HepG2 (cell line): ENCODE data around the gene COL10A1. TPM values are rescaled to one million over a fixed set of nuclear protein-coding genes. Genes with fewer than 3 reads are reported as not detected.

ENCODE experiments used
- GLI4 ChIP-seq: sonication (generic); formaldehyde crosslinking; IDR thresholded peaks from 2 replicates; pipeline ENCODE4 v1.5.1; 2020; ENCODE audit warnings: missing genetic modification reagents, mild to moderate bottlenecking, moderate library complexity, borderline replicate concordance
- HOMEZ ChIP-seq: IDR thresholded peaks from 2 replicates; pipeline ENCODE4 v1.6.1; 2016; ENCODE audit warnings: low read depth
- KLF12 ChIP-seq: sonication (generic); formaldehyde crosslinking; IDR thresholded peaks from 2 replicates; pipeline ENCODE4 v1.4.0; 2020; ENCODE audit warnings: missing genetic modification reagents, borderline replicate concordance
- MED1 ChIP-seq: sonication (generic); formaldehyde crosslinking; IDR thresholded peaks from 2 replicates; pipeline ENCODE4 v1.4.0; 2020; ENCODE audit warnings: missing genetic modification reagents
- NCOA1 ChIP-seq: sonication (generic); formaldehyde crosslinking; IDR thresholded peaks from 2 replicates; pipeline ENCODE4 v1.9.0; 2021; ENCODE audit warnings: missing genetic modification reagents
- NR2F1 ChIP-seq, 2 experiments: fragments of 450-650 bp in 1 of 2; formaldehyde crosslinking in 1 of 2; IDR thresholded peaks; 2 replicates each; pipeline versions ENCODE4 v1.5.0 to v1.6.1; 2016 to 2020; ENCODE audit warnings: mild to moderate bottlenecking in 1 of 2, missing compliant biosample characterization in 1 of 2, missing genetic modification reagents in 1 of 2, moderate library complexity in 1 of 2
- PPARG ChIP-seq: conservative IDR thresholded peaks from 2 replicates; pipeline ENCODE4 v1.6.1; 2016; ENCODE audit warnings: missing biosample characterization, missing genetic modification reagents
- TAF15 ChIP-seq: fragments of 200-400 bp; formaldehyde crosslinking; IDR thresholded peaks from one replicate; pipeline ENCODE4 v1.6.1; 2018; ENCODE audit warnings: mild to moderate bottlenecking, low read depth, low read length; ENCODE audit not compliant: poor library complexity, severe bottlenecking
- TBL1XR1 ChIP-seq: fragments of 150-350 bp; IDR thresholded peaks from 2 replicates; pipeline ENCODE4 v1.6.1; 2014; ENCODE audit warnings: borderline replicate concordance, low read length; ENCODE audit not compliant: partially characterized antibody
- THAP8 ChIP-seq: sonication (generic); formaldehyde crosslinking; IDR thresholded peaks from 2 replicates; pipeline ENCODE4 v1.5.1; 2020; ENCODE audit warnings: missing genetic modification reagents, mild to moderate bottlenecking, borderline replicate concordance
- ZBTB42 ChIP-seq: sonication (generic); formaldehyde crosslinking; IDR thresholded peaks from 2 replicates; pipeline ENCODE4 v1.5.0; 2020; ENCODE audit warnings: mild to moderate bottlenecking, missing genetic modification reagents
- ZNF12 ChIP-seq: sonication (generic); formaldehyde crosslinking; IDR thresholded peaks from 2 replicates; pipeline ENCODE4 v1.5.0; 2020; ENCODE audit warnings: missing genetic modification reagents
- ZNF121 ChIP-seq: sonication (generic); formaldehyde crosslinking; IDR thresholded peaks from 2 replicates; pipeline ENCODE4 v1.5.0; 2020; ENCODE audit warnings: mild to moderate bottlenecking, missing genetic modification reagents
- ZNF274 ChIP-seq: sonication (generic); formaldehyde crosslinking; IDR thresholded peaks from 2 replicates; pipeline ENCODE4 v1.5.1; 2020; ENCODE audit warnings: mild to moderate bottlenecking, missing genetic modification reagents
- ZNF7 ChIP-seq: IDR thresholded peaks from 2 replicates; pipeline ENCODE4 v1.6.1; 2016; ENCODE audit warnings: missing biosample characterization, missing genetic modification reagents
- ZNF879 ChIP-seq: sonication (generic); formaldehyde crosslinking; IDR thresholded peaks from 2 replicates; pipeline ENCODE4 v1.8.1; 2023; ENCODE audit warnings: missing genetic modification reagents
- ZNF891 ChIP-seq: sonication (generic); formaldehyde crosslinking; IDR thresholded peaks from 2 replicates; pipeline ENCODE4 v1.5.0; 2020; ENCODE audit warnings: mild to moderate bottlenecking, missing genetic modification reagents
- ZSCAN25 ChIP-seq: sonication (generic); formaldehyde crosslinking; IDR thresholded peaks from 2 replicates; pipeline ENCODE4 v1.8.0; 2022; ENCODE audit warnings: mild to moderate bottlenecking, missing genetic modification reagents
- polyA plus RNA-seq, 8 experiments: library from polyadenylated mRNA; depleted of rRNA in 3 of 8; stranded (reverse) in 7 of 8; unstranded in 1 of 8; fragments of >200 nt; fragmentation: Illumina TruSeq in 4 of 8; extraction: Trizol in 4 of 8; gene quantifications; 2 replicates each; pipeline versions ENCODE4 v1.2.1 to v1.2.3, GENCODE V29; 2011 to 2016; ENCODE audit warnings: low read depth in 4 of 8, missing spikeins in 1 of 8, mixed read lengths in 1 of 8; ENCODE audit not compliant: insufficient read depth in 1 of 8
- total RNA-seq, 5 experiments: library from RNA; depleted of rRNA; stranded (reverse); fragments of >200 nt; fragmentation: Illumina TruSeq; extraction: Trizol; gene quantifications; 2 replicates each; pipeline ENCODE4 v1.2.3, GENCODE V29; 2016; ENCODE audit warnings: low read depth in 1 of 5
- TF ChIP-seq, protein P1 (sequence below): sonication (generic); formaldehyde crosslinking; IDR thresholded peaks from 2 replicates; pipeline ENCODE4 v1.5.1; 2020; ENCODE audit warnings: mild to moderate bottlenecking, missing genetic modification reagents, moderate library complexity
- TF ChIP-seq, protein P2 (sequence below): sonication (generic); formaldehyde crosslinking; IDR thresholded peaks from 2 replicates; pipeline ENCODE4 v1.4.0; 2020; ENCODE audit warnings: missing genetic modification reagents
- TF ChIP-seq, protein P3 (sequence below): sonication (generic); formaldehyde crosslinking; IDR thresholded peaks from 2 replicates; pipeline ENCODE4 v1.4.0; 2020; ENCODE audit warnings: missing genetic modification reagents, borderline replicate concordance
- TF ChIP-seq, protein P4 (sequence below): sonication (generic); formaldehyde crosslinking; conservative IDR thresholded peaks from 2 replicates; pipeline ENCODE4 v1.8.0; 2022; ENCODE audit warnings: low read depth, missing genetic modification reagents

The COL10A1 gene
- total and polyA plus RNA-seq, 2 of the 13 experiments (the other 11 are each of a cell fraction or from before 2014, with no cell fraction given) = 0.07 TPM; not detected in 1

DNA sequence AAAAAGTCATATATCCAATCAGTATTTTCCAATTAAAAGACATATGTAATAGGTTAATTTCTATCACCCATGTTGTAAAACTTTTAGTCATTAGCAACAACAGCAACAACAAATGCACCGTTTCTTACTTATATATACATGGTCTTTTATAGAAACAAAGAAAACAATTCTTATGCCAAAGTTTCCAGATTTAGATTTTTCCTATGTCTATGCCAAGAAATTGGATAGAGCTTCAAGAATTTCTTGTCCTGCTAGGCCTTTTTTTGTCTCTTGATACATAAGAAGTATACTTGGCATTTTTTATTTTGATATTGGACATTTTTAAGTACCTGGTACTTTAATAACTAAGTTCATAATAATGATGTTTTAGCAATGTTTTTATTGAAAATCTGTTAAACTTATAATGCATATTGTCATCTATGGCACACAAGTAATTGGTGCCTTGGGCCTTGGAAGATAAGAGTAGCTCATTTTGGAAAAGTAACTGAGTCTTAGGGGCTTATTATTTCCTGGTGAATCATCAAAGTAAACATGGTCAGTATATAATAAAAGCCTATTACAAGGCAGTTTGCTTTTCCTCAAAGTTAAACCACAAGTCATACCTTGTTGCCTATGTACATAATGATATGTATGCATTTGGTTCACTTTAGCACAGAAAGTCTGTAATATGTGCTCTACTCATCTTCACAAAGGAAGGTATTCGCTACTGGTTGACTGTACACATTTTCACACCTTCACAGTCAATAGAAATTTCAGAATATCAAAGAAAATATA, 55.1 kb downstream of the COL10A1 start (continued):
- TF ChIP-seq, protein P1, sequence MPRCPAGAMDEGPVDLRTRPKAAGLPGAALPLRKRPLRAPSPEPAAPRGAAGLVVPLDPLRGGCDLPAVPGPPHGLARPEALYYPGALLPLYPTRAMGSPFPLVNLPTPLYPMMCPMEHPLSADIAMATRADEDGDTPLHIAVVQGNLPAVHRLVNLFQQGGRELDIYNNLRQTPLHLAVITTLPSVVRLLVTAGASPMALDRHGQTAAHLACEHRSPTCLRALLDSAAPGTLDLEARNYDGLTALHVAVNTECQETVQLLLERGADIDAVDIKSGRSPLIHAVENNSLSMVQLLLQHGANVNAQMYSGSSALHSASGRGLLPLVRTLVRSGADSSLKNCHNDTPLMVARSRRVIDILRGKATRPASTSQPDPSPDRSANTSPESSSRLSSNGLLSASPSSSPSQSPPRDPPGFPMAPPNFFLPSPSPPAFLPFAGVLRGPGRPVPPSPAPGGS (CRISPR knock-in tag) = no peak
- TF ChIP-seq, protein P2, sequence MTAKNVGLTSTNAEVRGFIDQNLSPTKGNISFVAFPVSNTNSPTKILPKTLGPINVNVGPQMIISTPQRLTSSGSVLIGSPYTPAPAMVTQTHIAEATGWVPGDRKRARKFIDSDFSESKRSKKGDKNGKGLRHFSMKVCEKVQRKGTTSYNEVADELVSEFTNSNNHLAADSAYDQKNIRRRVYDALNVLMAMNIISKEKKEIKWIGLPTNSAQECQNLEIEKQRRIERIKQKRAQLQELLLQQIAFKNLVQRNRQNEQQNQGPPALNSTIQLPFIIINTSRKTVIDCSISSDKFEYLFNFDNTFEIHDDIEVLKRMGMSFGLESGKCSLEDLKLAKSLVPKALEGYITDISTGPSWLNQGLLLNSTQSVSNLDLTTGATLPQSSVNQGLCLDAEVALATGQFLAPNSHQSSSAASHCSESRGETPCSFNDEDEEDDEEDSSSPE (CRISPR knock-in tag) = no peak
- TF ChIP-seq MED1 (CRISPR knock-in tag) = 0 out of 2 replicates have a peak, but pooled peaks have one; percentile 30
- TF ChIP-seq ZNF274 = no peak
- no peak for TF ChIP-seq ZNF7 (CRISPR knock-in tag)
- TF ChIP-seq, protein P3, sequence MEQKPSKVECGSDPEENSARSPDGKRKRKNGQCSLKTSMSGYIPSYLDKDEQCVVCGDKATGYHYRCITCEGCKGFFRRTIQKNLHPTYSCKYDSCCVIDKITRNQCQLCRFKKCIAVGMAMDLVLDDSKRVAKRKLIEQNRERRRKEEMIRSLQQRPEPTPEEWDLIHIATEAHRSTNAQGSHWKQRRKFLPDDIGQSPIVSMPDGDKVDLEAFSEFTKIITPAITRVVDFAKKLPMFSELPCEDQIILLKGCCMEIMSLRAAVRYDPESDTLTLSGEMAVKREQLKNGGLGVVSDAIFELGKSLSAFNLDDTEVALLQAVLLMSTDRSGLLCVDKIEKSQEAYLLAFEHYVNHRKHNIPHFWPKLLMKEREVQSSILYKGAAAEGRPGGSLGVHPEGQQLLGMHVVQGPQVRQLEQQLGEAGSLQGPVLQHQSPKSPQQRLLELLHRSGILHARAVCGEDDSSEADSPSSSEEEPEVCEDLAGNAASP = no peak
- TF ChIP-seq TAF15 = no peak
- TF ChIP-seq TBL1XR1 = peak; percentile 18
- TF ChIP-seq ZNF891 (CRISPR knock-in tag) = no peak
- TF ChIP-seq GLI4 (CRISPR knock-in tag) = no peak
- no peak; the same call in 1 of the 2 replicates for TF ChIP-seq ZNF12
- TF ChIP-seq KLF12 = no peak
- TF ChIP-seq ZNF121 = no peak
- no peak for TF ChIP-seq ZNF879
- no peak for TF ChIP-seq ZSCAN25 (CRISPR knock-in tag)
- no peak for TF ChIP-seq NR2F1 (CRISPR knock-in tag; IDR thresholded peaks at IDR 0.05)
- TF ChIP-seq NCOA1 (CRISPR knock-in tag) = no peak
- no peak for TF ChIP-seq ZBTB42
- no peak for TF ChIP-seq THAP8 (CRISPR knock-in tag)
- TF ChIP-seq HOMEZ = 0 out of 2 replicates have a peak, but pooled peaks have one; percentile 21
- TF ChIP-seq, protein P4, sequence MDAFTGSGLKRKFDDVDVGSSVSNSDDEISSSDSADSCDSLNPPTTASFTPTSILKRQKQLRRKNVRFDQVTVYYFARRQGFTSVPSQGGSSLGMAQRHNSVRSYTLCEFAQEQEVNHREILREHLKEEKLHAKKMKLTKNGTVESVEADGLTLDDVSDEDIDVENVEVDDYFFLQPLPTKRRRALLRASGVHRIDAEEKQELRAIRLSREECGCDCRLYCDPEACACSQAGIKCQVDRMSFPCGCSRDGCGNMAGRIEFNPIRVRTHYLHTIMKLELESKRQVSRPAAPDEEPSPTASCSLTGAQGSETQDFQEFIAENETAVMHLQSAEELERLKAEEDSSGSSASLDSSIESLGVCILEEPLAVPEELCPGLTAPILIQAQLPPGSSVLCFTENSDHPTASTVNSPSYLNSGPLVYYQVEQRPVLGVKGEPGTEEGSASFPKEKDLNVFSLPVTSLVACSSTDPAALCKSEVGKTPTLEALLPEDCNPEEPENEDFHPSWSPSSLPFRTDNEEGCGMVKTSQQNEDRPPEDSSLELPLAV = no peak
- peak; percentile 48; the same call in 1 of the 2 replicates for TF ChIP-seq PPARG
